GM12864 (cell line): Measurements from ENCODE around the gene DENND11.

Source experiments
- DNase-seq: peaks from one replicate; pipeline ENCODE4 v3.0.0-alpha.2; 2011; ENCODE audit warnings: low read depth
- H3K4me3 ChIP-seq: 2 replicates; pipeline ENCODE4 v1.5.1; 2011; ENCODE audit warnings: mild to moderate bottlenecking, low read depth, low read length, control low read depth
- TF ChIP-seq, protein P1 (sequence below): IDR thresholded peaks from 2 replicates; pipeline ENCODE4 v1.5.1; 2011; ENCODE audit warnings: low read depth, mild to moderate bottlenecking, moderate library complexity, low read length, control low read depth, inconsistent platforms; ENCODE audit errors: missing control alignments

DENND11 gene

DNA sequence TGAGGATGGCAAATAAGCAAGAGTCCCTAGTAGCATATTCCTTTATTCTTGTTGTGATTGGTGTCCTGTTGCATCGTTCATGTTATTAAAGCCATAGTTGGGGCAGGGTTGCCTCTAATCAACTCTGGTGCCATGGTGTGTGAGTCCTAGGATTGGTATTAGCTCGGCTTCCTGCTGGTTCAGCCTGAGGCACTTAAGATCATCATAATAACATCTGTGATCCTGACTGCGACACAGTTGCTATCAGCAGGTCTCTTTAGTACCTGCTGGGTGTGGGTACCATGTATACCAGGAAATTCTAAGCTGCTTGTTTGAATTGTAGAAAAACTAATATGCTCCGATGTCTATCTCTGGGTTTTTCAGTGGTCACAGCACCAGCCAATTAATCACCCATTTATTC, 7.8 kb upstream of the DENND11 start:
- TF ChIP-seq, protein P1, sequence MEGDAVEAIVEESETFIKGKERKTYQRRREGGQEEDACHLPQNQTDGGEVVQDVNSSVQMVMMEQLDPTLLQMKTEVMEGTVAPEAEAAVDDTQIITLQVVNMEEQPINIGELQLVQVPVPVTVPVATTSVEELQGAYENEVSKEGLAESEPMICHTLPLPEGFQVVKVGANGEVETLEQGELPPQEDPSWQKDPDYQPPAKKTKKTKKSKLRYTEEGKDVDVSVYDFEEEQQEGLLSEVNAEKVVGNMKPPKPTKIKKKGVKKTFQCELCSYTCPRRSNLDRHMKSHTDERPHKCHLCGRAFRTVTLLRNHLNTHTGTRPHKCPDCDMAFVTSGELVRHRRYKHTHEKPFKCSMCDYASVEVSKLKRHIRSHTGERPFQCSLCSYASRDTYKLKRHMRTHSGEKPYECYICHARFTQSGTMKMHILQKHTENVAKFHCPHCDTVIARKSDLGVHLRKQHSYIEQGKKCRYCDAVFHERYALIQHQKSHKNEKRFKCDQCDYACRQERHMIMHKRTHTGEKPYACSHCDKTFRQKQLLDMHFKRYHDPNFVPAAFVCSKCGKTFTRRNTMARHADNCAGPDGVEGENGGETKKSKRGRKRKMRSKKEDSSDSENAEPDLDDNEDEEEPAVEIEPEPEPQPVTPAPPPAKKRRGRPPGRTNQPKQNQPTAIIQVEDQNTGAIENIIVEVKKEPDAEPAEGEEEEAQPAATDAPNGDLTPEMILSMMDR, result no peak
- H3K4me3 ChIP-seq, result no peak overlapping the region
- DNase-seq, result no peak

DNA sequence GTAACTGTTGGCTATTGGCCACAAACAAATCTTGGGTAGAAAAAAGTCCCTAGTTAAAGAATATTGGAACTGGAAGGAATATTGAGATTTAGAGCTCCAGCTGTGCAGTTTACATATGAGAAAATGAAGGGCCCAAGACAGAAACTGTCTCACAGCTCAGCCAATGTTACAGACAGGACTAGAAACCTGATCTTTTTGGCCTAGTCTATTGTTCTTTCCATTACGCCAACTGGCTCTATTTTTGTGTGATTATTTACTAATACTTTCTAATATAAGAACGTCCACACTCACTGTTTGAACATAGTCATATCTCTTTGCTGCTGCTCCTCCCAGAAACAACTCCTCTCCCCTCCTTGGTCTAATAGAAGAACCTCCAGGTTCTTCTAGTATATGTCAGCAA, 7.4 kb upstream of the DENND11 start:
- H3K4me3 ChIP-seq, result no peak overlapping the region
- no peak for DNase-seq
- TF ChIP-seq, protein P1, result no peak

DNA sequence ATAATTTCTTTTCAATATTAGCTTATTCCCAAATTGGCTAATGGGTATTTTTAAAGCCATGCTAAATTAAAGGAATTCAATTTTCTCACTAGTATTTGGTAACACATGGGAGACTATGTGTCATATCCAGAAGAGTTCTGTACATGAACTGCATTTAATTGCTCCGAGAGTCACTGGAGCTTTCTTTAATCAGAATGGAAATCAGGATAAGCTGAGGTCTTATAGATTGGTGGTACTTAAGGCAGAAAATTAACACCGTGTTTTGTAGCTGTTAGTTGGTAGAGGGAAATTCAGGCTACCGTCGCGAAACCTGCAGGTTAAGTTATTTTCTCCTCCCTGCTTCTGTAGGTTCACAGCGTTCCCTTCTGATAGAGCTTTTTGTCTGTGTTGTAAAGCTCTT, 6.4 kb upstream of the DENND11 start, which contains the start of gene WEE2:
WEE2 (plus strand) TSS at position 3 of the 400 bp plus-strand sequence. CDS start 406 bp downstream, outside the sequence.
- no peak within 1 kb of the TSS for H3K4me3 ChIP-seq
- TF ChIP-seq, protein P1, result no peak
- no peak for DNase-seq

DNA sequence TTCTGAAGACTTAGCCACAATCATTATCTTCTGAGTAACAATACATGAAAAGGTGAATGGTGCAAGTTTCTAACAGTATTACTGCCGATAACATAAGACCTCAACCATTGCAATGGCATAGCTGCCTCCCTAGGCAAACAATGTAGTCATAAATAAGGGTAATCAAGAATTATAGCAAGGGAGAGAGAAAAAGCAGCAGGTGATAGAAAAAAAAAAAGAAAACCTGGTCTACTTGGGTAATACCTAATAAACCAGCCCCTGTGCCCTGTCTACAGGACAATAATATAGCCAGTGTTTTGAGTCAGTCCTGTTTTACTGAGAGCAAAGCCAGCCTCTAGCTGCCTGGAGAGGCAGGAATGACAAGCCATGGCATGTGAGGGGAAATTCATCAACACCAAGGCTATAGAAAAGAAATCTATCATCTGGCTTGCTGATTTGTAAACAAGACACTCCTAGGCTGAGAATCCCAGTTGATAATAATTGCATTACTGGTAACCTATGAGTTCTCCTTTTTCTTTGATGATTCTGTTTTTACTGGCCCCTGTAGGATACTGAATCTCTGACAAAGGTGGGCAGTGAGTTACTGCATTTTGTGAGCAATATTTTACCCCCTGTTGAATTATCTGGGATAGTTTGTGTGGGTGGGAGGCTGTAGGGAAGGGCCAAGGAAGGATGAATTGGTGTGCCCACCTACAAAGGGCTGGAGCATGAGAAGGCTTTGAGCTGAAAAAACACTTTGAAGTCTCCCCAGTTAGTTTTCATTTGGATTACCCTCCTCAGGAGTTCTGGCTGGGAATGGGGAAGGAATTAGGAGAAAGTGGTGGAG, 4.5 kb upstream of the DENND11 start:
- DNase-seq, result no peak
- TF ChIP-seq, protein P1, result no peak
- no peak overlapping the region for H3K4me3 ChIP-seq

DNA sequence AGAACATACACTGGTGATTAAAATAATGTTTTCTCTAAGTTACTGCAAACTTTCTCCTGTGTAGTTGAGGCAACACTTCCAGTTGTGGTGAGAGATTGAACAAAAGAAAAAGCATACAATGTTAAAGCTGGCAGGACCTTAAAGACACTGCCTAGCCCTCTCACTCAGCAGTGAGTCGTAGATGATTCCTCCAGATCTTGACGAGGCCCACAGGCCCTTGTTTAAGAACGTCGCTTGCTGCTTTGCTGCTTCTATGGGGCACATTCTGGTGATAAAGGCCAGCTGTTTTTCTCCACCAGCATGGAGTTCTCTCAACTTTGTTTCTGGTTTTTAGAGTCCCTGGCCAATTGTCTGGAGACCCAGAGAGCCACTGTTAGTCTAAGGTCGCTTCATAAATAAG, 2.8 kb upstream of the DENND11 start:
- DNase-seq, result no peak
- TF ChIP-seq, protein P1, result no peak
- H3K4me3 ChIP-seq, result no peak overlapping the region

DNA sequence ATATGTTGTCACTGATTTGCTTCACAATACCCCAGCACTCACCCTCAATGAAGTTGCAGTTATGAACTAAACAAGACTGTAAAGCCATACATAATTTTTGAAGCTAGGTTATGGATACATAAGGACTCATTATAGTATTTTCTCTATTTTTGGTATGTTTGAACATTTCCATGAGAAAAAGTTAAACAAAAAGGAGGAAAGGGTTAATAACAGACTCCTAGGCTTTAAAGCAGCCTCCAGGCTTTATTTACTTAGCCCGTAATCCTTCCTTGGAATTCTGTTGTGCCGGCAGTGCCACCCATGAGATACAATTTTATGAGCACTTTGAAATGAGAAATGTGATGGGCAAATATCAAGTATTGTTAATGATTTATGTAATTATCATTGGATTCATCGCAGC, 2.1 kb upstream of the DENND11 start:
- H3K4me3 ChIP-seq, result no peak overlapping the region
- no peak for DNase-seq
- TF ChIP-seq, protein P1, result no peak

DNA sequence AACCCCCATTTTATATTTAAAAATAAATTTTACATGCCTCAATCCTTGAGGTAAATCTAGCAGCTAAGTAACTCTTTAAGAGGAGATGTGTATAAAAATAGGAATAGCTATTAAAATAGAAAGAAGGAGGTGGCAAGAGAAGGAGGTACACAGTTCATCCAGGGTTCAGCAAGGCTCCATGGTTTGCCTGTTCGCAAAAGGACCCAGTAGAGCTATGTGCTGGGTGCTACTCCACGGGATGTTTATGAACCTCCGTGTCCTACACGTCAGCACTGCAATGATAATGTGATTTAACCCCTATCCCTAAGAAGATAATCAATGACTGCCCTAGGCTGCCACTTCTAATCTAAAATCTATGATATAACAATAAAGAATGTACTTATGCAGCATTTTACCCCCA, 926 bp upstream of the DENND11 start:
- no peak for DNase-seq
- TF ChIP-seq, protein P1, result no peak
- no peak overlapping the region; the same call in 1 of the 2 replicates for H3K4me3 ChIP-seq
